Transverse colon (tissue), 4 donors: ENCODE data around the gene LHFPL3. TPM values are rescaled to one million over a fixed set of nuclear protein-coding genes. Genes with fewer than 3 reads are reported as not detected.

Source experiments
- DNase-seq: peaks from one replicate; pipeline ENCODE4 v3.0.0-alpha.2; 2019
- H3K27ac ChIP-seq, 4 donors: fragments of 200-600 bp; sonication (generic); 2 replicates each; pipeline ENCODE4 v1.5.1; 2016 to 2018; ENCODE audit warnings: inconsistent platforms in 4 of 4
- H3K27me3 ChIP-seq: fragments of 200-600 bp; sonication (generic); 2 replicates; pipeline ENCODE4 v1.5.1; 2017; ENCODE audit warnings: inconsistent platforms
- H3K36me3 ChIP-seq, 4 donors: fragments of 200-600 bp; sonication (generic); 2 replicates each; pipeline ENCODE4 v1.5.1; 2017 to 2019; ENCODE audit warnings: inconsistent platforms in 4 of 4
- H3K4me1 ChIP-seq, 4 donors: fragments of 200-600 bp; sonication (generic); 2 replicates each; pipeline ENCODE4 v1.5.1; 2017 to 2020; ENCODE audit warnings: inconsistent platforms in 4 of 4
- H3K4me3 ChIP-seq, 4 donors: fragments of 200-600 bp; sonication (generic); 1 replicate in 1 of 4; 2 replicates in 3 of 4; pipeline versions ENCODE4 v1.5.1 to v1.6.1; 2017 to 2019; ENCODE audit warnings: inconsistent platforms in 4 of 4
- H3K9me3 ChIP-seq, 2 donors: fragments of 200-600 bp; sonication (generic); 2 replicates each; pipeline ENCODE4 v1.5.1; 2017 to 2019; ENCODE audit warnings: inconsistent platforms in 2 of 2
- CTCF ChIP-seq, 5 experiments: fragments of 200-600 bp in 3 of 5; fragments of 450-650 bp in 2 of 5; sonication (generic) in 3 of 5; IDR thresholded peaks; 1 replicate in 2 of 5; 2 replicates in 3 of 5; pipeline ENCODE4 v1.5.1; 2016 to 2017; ENCODE audit warnings: antibody characterized with exemption in 5 of 5, inconsistent platforms in 3 of 5, mild to moderate bottlenecking in 2 of 5, moderate library complexity in 1 of 5
- EP300 ChIP-seq: sonication (generic); formaldehyde crosslinking; IDR thresholded peaks from one replicate; pipeline ENCODE4 v1.6.1; 2017; ENCODE audit warnings: antibody characterized with exemption, low read depth
- POLR2A ChIP-seq: fragments of 450-650 bp; IDR thresholded peaks from one replicate; pipeline ENCODE4 v1.6.1; 2016; ENCODE audit warnings: antibody characterized with exemption, mild to moderate bottlenecking, moderate library complexity
- POLR2AphosphoS5 ChIP-seq, 3 donors: sonication (generic); formaldehyde crosslinking; IDR thresholded peaks; one replicate each; pipeline ENCODE4 v1.6.1; 2016; ENCODE audit warnings: antibody characterized with exemption in 3 of 3
- WGBS, 2 donors: methylation state at CpG; one replicate each; pipeline ENCODE4 v1.1.5; 2018; ENCODE audit warnings: low coverage in 1 of 2; 5-methylcytosine and 5-hydroxymethylcytosine counted together
- in situ Hi-C, 4 donors: fragments of 200-750 bp; cut with MboI; loops; one replicate each; pipeline versions ENCODE4 v1.15.0 to v1.15.1; 2017; ENCODE audit warnings: low sequenced_read_pairs in 3 of 4, low pct_ligation_motif_present in 1 of 4, low pct_unique_long_range_greater_than_20kb in 1 of 4
- intact Hi-C: fragments of 100-400 bp; cut with DNase I; formaldehyde crosslinking; loops from one replicate; pipeline ENCODE4 v1.15.1; 2023; ENCODE audit warnings: low total_unique reads
- total RNA-seq, 4 donors: library from RNA; depleted of rRNA; stranded (reverse); fragments of >200 nt; gene quantifications; one replicate each; pipeline ENCODE4 v1.1.0, GENCODE V29; 2016

Gene LHFPL3
- total RNA-seq, 4 donors from 2014 or later: 0.27 to 0.80 (median 0.32) TPM; not detected in 1

GRCh38 chr7:104306793-104307192 lies 21.6 kb upstream of the LHFPL3 start:
- no peaks in the 10 kb centered on the region for H3K4me1 ChIP-seq
- TF ChIP-seq EP300: no peak
- TF ChIP-seq POLR2AphosphoS5 (IDR thresholded peaks at IDR 0.05): no peak
- TF ChIP-seq POLR2A: no peak
- no peak for TF ChIP-seq CTCF (IDR thresholded peaks at IDR 0.05)
- no peak overlapping the region for H3K4me3 ChIP-seq
- intact Hi-C loops: no loop called here
- no peaks in the 10 kb centered on the region for H3K36me3 ChIP-seq
- H3K27ac ChIP-seq: no peak overlapping the region
- in situ Hi-C loops: no loop called here
- DNase-seq: no peak
- 64 to 71% methylated on average over 4 of the region's 4 CpGs for WGBS, 2 donors
- no peaks in the 10 kb centered on the region for H3K27me3 ChIP-seq
- H3K9me3 ChIP-seq: no peaks in the 10 kb centered on the region

- TF ChIP-seq EP300 (no peak), CTCF (IDR thresholded peaks at IDR 0.05) (no peak), POLR2A (no peak), POLR2AphosphoS5 (IDR thresholded peaks at IDR 0.05) (no peak)
- DNase-seq: no peak
- H3K4me1 ChIP-seq: no peaks in the 10 kb centered on the region
- 60 to 62% methylated on average over 4 to 5 of the region's 5 CpGs for WGBS, 2 donors
- peaks cover 2 to 12% of the 10 kb centered on the region in 2 donors for H3K9me3 ChIP-seq
- no peaks in the 10 kb centered on the region for H3K36me3 ChIP-seq
- no peaks in the 10 kb centered on the region for H3K27me3 ChIP-seq
- no peak overlapping the region for H3K4me3 ChIP-seq
- H3K27ac ChIP-seq: no peak overlapping the region
- in situ Hi-C loops (no loop called here), intact Hi-C loops (no loop called here)
These were observed 10.3 kb upstream of the LHFPL3 start for GRCh38 chr7:104317948-104318629.

- 18 to 33% methylated on average over 5 to 7 of the region's 7 CpGs for WGBS, 2 donors
- Histone ChIP-seq H3K9me3 (no peaks in the 10 kb centered on the region), H3K4me1 (peaks cover 0 to 17% (median 9%) of the 10 kb centered on the region in 4 donors), H3K27me3 (peaks cover 85% of the 10 kb centered on the region), H3K36me3 (no peaks in the 10 kb centered on the region), H3K27ac (no peak overlapping the region), H3K4me3 (no peak overlapping the region)
- no peak for DNase-seq
- in situ Hi-C loops: no loop called here
- intact Hi-C loops: no loop called here
- TF ChIP-seq POLR2AphosphoS5 (IDR thresholded peaks at IDR 0.05) (no peak), EP300 (no peak), POLR2A (no peak), CTCF (IDR thresholded peaks at IDR 0.05) (no peak)
These were observed 869 bp upstream of the LHFPL3 start for GRCh38 chr7:104327534-104327933.

- WGBS, 2 donors: 17% methylated on average over 13 of the region's 13 CpGs; no CpG with 5 or more reads in 1 of the 2 donors
- TF ChIP-seq POLR2A (no peak), EP300 (no peak), CTCF (IDR thresholded peaks at IDR 0.05) (no peak), POLR2AphosphoS5 (IDR thresholded peaks at IDR 0.05) (no peak)
- DNase-seq: no peak
- Histone ChIP-seq H3K4me1 (peaks cover 0 to 17% (median 9%) of the 10 kb centered on the region in 4 donors), H3K27ac (peak overlapping the region in 1 of 4 donors; percentile 0), H3K9me3 (no peaks in the 10 kb centered on the region), H3K36me3 (no peaks in the 10 kb centered on the region), H3K4me3 (peak overlapping the region in 2 of 4 donors; percentile 25 to 44), H3K27me3 (peaks cover 89% of the 10 kb centered on the region)
- intact Hi-C loops (no loop called here), in situ Hi-C loops (no loop called here)
These were observed 486 bp upstream of the LHFPL3 start for GRCh38 chr7:104327938-104328295.
